Measurements from ENCODE around the gene BLVRB.

DNA sequence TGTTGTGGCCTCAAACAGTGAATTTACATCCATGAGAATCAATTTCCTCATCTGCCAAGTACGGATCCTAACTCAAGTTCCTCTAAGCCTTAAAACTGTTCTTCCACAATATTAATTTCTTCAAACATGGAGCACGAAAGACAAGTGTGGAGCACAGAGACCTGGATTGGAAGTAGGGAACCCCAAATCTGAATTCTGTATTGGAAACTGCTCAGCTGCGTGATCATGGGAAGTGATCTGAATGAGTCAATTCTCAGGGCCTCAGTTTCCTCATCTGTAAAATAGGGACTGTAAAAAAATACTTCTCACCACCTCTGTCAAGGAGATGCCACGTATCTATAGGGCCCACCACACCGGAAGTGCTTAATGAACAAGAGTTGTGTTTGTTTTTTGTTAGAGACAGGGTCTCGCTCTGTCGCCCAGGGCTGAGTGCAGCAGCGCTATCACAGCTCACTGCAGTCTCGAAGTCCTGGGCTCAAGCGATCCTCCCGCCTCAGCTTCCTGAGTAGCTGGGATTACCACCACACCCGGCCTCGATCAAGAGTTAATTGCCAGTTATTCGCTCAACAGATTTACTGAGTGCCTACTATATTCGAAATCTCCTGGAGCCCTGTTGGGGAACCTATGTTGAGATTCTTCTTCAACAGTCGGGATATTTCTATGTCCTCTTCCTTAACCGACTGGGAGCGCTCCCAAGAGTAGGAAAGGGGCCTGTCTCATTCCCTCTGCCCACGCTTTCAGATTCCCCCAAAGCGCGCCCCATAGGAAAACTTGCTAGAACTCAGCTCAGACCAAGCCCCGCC lies 23.0 kb downstream of the BLVRB start:
- TF ChIP-seq EZH2 (IDR thresholded peaks at IDR 0.05; ENCODE audit: insufficient read depth, poor library complexity, severe bottlenecking) (no peak), EZH2phosphoT487 (IDR thresholded peaks at IDR 0.05; ENCODE audit: insufficient read depth, low read depth) (no peak)

Data from GM23248 (cell line).